NCI-H2196 (cell line): ENCODE results near the gene STAB1.

ENCODE experiments used
- DNase-seq: peaks from one replicate; lab custom pipeline; 2025; ENCODE audit not compliant: unreplicated experiment; lab: John Stamatoyannopoulos, UW

The STAB1 gene

GRCh38 chr3:52484680-52485461 lies 10.3 kb upstream of the STAB1 start:
- DNase-seq: no peak

GRCh38 chr3:52487050-52487787 lies 7.9 kb upstream of the STAB1 start:
- DNase-seq: no peak

GRCh38 chr3:52487788-52488691 lies 7.1 kb upstream of the STAB1 start:
- no peak for DNase-seq

- DNase-seq: no peak
Measured at GRCh38 chr3:52488746-52489145, 6.4 kb upstream of the STAB1 start.

GRCh38 chr3:52489453-52489852 lies 5.7 kb upstream of the STAB1 start:
- DNase-seq: no peak

- DNase-seq: no peak
Measured at GRCh38 chr3:52490035-52490938, 4.9 kb upstream of the STAB1 start.

- no peak for DNase-seq
Measured at GRCh38 chr3:52490939-52491526, 4.1 kb upstream of the STAB1 start.

GRCh38 chr3:52492059-52492458 lies 3.1 kb upstream of the STAB1 start:
- DNase-seq: no peak

GRCh38 chr3:52493232-52494017 lies 1.7 kb upstream of the STAB1 start:
- no peak for DNase-seq

- DNase-seq: no peak
Measured at GRCh38 chr3:52494445-52494844, 693 bp upstream of the STAB1 start.

- no peak for DNase-seq
Measured at GRCh38 chr3:52495777-52496602, 852 bp downstream of the STAB1 start.

GRCh38 chr3:52498137-52499054 lies 3.3 kb downstream of the STAB1 start:
- no peak for DNase-seq

GRCh38 chr3:52501046-52501445 lies 5.9 kb downstream of the STAB1 start:
- no peak for DNase-seq

GRCh38 chr3:52502001-52502400 lies 6.9 kb downstream of the STAB1 start:
- DNase-seq: no peak

- no peak for DNase-seq
Measured at GRCh38 chr3:52502808-52503350, 7.7 kb downstream of the STAB1 start.

- no peak for DNase-seq
Measured at GRCh38 chr3:52503788-52504424, 8.8 kb downstream of the STAB1 start.

- DNase-seq: no peak
Measured at GRCh38 chr3:52504977-52505376, 9.8 kb downstream of the STAB1 start.
